Stimulated activated CD4-positive, alpha-beta T cell treated with anti-CD3 and anti-CD28 coated beads, TNF-alpha, amount 100 ng/mL, for 4 hours (primary cell): ENCODE measurements around the gene HIPK2.

ENCODE experiments used
- DNase-seq, 3 experiments: peaks; one replicate each; pipeline ENCODE4 v3.0.0-alpha.2; 2020; ENCODE audit warnings: low read depth in 3 of 3

The HIPK2 gene

GRCh38 chr7:139752604-139753003, 25.2 kb downstream of the HIPK2 start:
- no peak for DNase-seq

DNA sequence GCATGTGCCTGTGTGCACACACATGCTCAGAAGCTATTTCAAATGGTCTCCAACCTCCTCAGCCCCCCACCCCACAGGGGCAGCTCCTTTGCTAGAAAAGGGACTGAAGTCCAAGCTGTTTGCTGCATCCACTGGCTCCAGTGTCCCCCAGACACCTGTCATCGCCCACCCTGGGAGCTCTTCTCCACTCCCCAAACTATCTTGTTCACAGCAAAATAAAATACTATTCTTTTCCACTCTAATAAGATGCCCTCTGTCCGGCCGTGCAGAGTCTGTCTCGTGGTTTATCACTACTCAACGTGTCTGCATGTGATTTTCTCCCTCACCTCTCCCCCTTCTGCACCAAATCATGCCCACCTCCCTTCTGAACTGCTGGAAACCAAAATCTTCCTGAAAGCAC, 25.6 kb downstream of the HIPK2 start:
- DNase-seq: no peak

DNA sequence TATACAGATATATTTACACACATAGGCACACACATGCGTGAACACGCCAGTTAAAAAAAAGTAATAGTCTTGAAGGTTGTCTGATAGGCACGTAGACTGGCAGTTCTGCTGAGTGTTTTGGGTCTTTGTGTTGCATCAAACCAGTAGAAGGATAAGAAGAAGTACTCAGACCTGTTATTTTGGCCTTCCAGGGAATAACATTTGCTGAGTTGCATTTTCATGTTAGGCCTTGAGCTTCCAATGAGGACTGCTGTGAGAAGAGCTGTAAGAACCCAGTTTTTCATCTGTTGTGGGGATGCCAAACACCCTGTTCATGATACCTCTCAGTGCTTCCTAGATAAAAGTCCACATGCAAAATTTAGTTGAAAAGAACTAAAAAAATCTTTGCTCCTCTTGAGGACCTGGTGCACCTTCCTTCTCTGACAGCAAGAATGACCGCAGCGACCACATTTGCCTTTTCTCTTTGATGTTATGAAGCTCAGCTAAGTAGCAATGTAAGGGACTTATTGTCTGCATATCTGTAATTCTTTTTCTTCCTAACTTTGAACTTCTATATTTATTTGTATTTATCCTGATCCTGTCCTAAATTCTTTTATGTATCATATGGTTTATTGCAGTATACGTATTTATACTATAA, 27.2 kb downstream of the HIPK2 start:
- DNase-seq: no peak

- no peak for DNase-seq
Observed at GRCh38 chr7:139749545-139749944, 28.3 kb downstream of the HIPK2 start.

DNA sequence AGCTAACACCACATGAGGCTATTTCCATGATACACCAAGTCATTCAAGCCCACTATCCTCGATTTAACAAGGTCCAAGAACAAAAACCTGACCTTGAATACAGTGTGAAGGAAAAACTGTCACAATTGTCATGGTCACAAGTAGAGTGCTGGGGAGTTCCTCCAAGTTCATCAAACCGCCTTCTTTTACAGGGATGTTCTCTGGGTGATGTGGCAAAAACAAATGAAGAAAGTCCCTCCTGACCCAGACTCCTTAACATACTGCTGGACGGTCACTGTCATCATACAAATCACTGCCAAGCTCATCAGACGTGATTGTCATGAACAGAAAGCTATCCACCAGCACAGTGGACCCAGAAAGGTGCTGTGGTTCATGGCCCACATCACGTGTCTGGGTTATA, 28.9 kb downstream of the HIPK2 start:
- DNase-seq: no peak

DNA sequence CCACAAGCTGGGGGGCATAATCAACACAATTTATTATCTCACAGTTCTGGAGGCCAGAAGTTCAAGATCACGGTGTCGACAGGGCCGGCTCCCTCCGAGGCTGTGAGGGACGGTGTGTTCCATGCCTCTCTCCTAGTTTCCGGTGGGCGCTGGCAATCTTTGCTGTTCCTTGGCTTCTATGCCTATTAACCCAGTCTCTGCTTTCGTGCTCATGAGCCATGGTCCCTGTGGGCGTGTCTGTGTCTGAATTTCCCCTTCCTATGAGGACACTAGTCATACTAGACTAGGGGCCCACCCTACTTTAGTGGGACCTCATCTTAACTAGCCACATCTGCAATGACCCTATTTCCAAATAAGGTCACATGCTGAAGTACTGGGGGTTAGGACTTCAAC, 29.4 kb downstream of the HIPK2 start:
- no peak for DNase-seq

- no peak for DNase-seq
Observed at GRCh38 chr7:139747662-139748372, 30.0 kb downstream of the HIPK2 start.

- no peak for DNase-seq
Observed at GRCh38 chr7:139746652-139747051, 31.1 kb downstream of the HIPK2 start.

GRCh38 chr7:139745678-139746143, 32.1 kb downstream of the HIPK2 start:
- no peak for DNase-seq

DNA sequence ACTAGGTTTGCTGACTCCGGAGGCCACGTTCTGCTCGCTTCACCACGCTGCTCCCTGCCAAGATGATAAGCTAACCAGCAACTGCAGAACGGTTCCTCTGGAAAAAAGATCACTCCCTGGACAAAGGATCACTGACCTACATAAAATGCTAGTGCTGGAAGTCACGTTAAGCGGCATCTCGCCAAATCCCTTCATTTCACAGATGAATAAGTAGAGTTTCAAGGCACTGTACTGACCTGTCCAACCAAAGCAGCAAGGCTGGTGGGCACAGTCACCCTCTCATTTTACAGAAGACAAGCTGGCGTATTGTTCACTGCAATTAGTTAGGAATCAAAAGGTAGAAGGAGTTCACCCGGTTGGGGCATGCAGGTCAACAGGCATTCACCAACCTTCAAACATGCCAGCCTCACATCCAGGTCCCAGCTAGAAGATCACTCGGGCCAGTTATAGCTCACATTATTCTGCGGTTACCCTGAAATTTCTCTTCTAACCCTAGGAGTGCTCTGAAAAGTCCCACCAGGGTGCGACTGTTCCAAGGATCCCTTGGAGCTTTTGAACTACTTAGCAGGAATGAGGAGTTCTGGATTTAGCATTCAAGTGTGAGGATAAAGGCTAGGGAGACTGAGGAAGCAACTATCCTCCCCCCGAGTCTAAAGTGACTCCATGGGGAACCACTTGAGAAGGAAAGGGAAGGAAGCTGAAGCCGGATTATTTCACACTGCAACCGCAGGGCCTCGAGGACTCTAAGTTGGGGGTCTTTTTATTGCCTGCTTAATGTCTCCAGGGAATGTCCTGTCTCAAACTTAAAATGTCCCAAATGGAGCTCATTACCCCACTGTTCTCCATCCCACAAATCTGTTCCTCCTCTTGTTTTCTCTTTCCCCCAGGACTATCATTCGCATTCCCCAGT, 32.8 kb downstream of the HIPK2 start:
- no peak for DNase-seq

DNA sequence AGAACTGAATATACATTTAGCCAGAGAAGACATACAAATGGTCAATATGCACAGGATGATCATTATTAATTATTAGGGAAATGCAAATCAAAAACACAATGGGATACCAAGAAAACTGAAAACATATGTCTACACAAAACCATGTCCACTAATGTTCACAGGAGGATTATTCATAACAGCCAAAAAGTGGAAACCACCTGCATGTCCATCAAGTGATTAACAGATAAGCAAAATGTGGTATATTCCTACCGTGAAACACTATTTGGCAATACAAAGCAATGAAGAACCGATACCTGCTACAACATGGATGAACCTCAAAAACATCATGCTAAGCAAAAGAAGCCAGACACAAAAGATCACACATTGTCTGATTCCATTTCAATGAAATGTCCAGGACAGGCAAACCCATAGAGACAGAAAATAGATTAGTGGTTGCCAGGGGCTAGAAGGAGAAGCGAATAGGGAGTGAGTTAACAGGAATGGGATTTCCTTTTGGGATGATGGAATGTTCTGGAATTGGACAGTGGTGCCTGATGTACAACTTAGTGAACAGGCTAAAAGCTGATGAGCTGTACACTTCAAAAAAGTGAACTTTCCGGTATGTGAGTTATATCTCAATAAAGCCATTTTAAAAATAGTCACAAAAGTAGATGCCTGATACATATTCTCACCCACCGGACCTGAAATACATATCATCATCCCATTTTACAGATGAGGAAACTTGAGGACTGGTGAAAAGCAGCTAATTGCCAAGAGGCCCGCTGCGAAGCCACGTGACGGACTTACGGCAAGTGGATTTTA, 33.6 kb downstream of the HIPK2 start:
- DNase-seq: no peak

- DNase-seq: no peak
Observed at GRCh38 chr7:139743267-139743966, 34.4 kb downstream of the HIPK2 start.

GRCh38 chr7:139741789-139742344, 35.9 kb downstream of the HIPK2 start:
- DNase-seq: no peak

GRCh38 chr7:139741239-139741638, 36.6 kb downstream of the HIPK2 start:
- DNase-seq: no peak

GRCh38 chr7:139739863-139740597, 37.8 kb downstream of the HIPK2 start:
- no peak for DNase-seq

- DNase-seq: no peak
Observed at GRCh38 chr7:139738772-139739171, 39.0 kb downstream of the HIPK2 start.

DNA sequence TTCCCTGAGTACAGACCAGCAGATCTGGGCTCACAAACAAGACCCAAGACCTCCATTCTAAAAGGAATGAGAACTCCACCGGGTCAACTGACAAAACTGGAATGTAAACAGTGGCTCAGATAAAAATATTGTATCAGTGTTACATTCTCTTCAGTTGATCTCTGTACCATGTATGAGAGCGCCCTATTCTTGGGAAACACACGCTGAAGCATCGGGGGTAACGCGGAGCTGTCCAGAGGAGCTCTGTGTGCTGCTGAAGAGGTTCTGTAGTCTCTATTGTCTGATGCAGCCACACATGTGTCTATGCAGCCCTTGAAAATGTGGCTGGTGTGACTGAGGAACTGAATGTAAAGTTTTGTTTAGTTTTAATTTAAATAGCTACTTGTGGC, 39.7 kb downstream of the HIPK2 start:
- DNase-seq: no peak

DNA sequence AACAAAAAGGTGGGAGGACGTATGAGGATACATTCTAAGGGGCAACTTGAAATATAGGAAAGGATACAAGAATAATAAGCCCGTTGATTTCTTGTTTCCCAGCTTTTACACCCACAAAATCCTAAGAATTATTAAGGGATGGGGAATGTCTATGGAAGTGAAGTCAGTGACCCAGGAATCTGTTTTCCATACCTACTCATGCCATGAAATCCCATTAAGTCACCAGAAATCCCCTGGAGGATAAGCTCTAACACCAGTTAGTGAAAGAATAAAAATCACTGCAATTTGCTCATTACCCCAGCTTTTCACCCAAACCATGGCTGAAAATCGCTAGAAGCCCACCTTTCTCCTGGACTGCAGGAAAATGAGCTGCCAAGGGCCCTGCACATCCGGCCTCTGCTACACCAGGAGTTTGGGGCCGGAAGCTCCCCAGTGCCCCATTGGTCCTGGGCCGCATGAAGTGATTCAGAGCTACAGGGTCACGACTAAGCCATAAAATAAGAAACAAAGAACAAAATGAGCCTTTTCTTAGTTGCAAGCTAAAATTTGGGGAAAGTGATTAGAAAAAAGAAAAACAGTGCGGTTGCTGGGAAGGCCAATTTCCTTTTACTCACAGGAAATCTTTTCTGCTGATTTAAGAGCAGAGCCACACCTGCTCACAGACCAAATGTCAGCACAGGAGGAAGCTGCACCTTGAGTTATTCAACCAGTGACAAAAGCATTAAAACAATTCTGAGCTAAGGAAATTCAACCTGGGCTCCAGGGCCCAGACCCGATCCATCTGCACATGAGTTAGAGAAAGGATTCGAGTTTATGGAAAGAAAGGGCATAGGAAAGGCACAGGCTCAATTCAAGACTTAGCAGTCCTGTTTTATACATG, 40.3 kb downstream of the HIPK2 start:
- DNase-seq: no peak
